HCT116 (cell line): Measurements from ENCODE around the gene MYO1A. TPM values are rescaled to one million over a fixed set of nuclear protein-coding genes. Genes with fewer than 3 reads are reported as not detected.

ENCODE experiments used
- ATAC-seq: fragments of 200-7000 bp; cut with Tn5 transposase; 2 replicates; pipeline ENCODE4 v1.9.1; 2020; ENCODE audit warnings: mild to moderate bottlenecking, moderate library complexity
- BruUV-seq: library from RNA; stranded (reverse); fragments of 400-500 nt; replicated peaks from 2 replicates; lab custom pipeline; 2021; lab: Mats Ljungman, UMichigan
- CTCF ChIA-PET: fragments of 300-600 bp; sonication (Branson Sonifier 250); formaldehyde crosslinking; loops from one replicate; lab custom pipeline; 2021; ENCODE audit warnings: antibody characterized with exemption; lab: Charles Lee
- POLR2A ChIA-PET: fragments of 300-600, 350-600 bp; sonication (Branson Sonifier 250); formaldehyde crosslinking; loops from one replicate; lab custom pipeline; 2021; ENCODE audit warnings: antibody characterized with exemption; lab: Charles Lee
- RAD21 ChIA-PET, 2 experiments: fragments of 300-600 bp; sonication (Branson Sonifier 250); formaldehyde crosslinking; loops; one replicate each; lab custom pipeline; 2023; ENCODE audit warnings: low total read pairs in 2 of 2; ENCODE audit not compliant: uncharacterized antibody in 2 of 2, unreplicated experiment in 2 of 2, low non-redundant PET in 1 of 2; lab: Charles Lee
- DNase-seq: peaks from one replicate; pipeline ENCODE4 v3.0.0-alpha.2; 2010; ENCODE audit warnings: low read depth, low spot score
- H2AFZ ChIP-seq: fragments of 200-600 bp; shearing (Covaris generic), sonication (generic); 2 replicates; pipeline ENCODE4 v1.6.1; 2017; ENCODE audit warnings: low read depth, mixed run types, mixed read lengths, antibody characterized with exemption, low read length; ENCODE audit not compliant: poor library complexity, severe bottlenecking
- H3K27ac ChIP-seq: 2 replicates; pipeline ENCODE4 v1.5.1; 2012; ENCODE audit warnings: low read depth, low read length
- H3K27me3 ChIP-seq: fragments of 200-600 bp; sonication (generic); 2 replicates; pipeline ENCODE4 v1.6.1; 2016; ENCODE audit warnings: mixed run types, low read length, mixed read lengths; ENCODE audit not compliant: insufficient read depth
- H3K36me3 ChIP-seq, 2 experiments: fragments of 200-500 bp in 1 of 2; fragments of 200-600 bp in 1 of 2; sonication (Bioruptor generic) in 1 of 2; sonication (generic) in 1 of 2; 2 replicates each; pipeline versions ENCODE4 v1.5.1 to v1.6.1; 2014 to 2016; ENCODE audit warnings: low read length in 2 of 2, inconsistent platforms in 1 of 2, mixed read lengths in 1 of 2, mixed run types in 1 of 2; ENCODE audit not compliant: insufficient read depth in 2 of 2, control insufficient read depth in 1 of 2
- H3K4me1 ChIP-seq, 2 experiments: fragments of 200-600 bp in 1 of 2; sonication (generic) in 1 of 2; 2 replicates each; pipeline versions ENCODE4 v1.5.1 to v1.6.1; 2012 to 2017; ENCODE audit warnings: low read length in 2 of 2, inconsistent platforms in 1 of 2, mild to moderate bottlenecking in 1 of 2, mixed read lengths in 1 of 2, mixed run types in 1 of 2, moderate library complexity in 1 of 2; ENCODE audit not compliant: insufficient read depth in 2 of 2, control insufficient read depth in 1 of 2
- H3K4me2 ChIP-seq: fragments of 200-600 bp; sonication (generic); 2 replicates; pipeline ENCODE4 v1.6.1; 2017; ENCODE audit warnings: mixed run types, low read length, mixed read lengths
- H3K4me3 ChIP-seq, 2 experiments: fragments of 200-600 bp in 1 of 2; sonication (generic) in 1 of 2; replicated peaks in 1 of 2; 2 replicates each; pipeline ENCODE4 v1.5.1; 2011 to 2016; ENCODE audit warnings: low read length in 2 of 2, control low read depth in 1 of 2, low read depth in 1 of 2, mild to moderate bottlenecking in 1 of 2, mixed read lengths in 1 of 2, mixed run types in 1 of 2
- H3K79me2 ChIP-seq: fragments of 200-600 bp; sonication (generic); 2 replicates; pipeline ENCODE4 v1.6.1; 2017; ENCODE audit warnings: mild to moderate bottlenecking, mixed run types, low read length, moderate library complexity, mixed read lengths; ENCODE audit not compliant: insufficient read depth
- H3K9ac ChIP-seq: fragments of 200-600 bp; sonication (generic); 2 replicates; pipeline ENCODE4 v1.6.1; 2016; ENCODE audit warnings: low read length, mixed read lengths
- H3K9me2 ChIP-seq: fragments of 200-600 bp; sonication (generic), shearing (Covaris generic); 2 replicates; pipeline ENCODE4 v1.6.1; 2017; ENCODE audit warnings: mixed run types, mild to moderate bottlenecking, moderate library complexity; ENCODE audit not compliant: insufficient read depth
- H3K9me3 ChIP-seq, 2 experiments: fragments of 200-500 bp in 1 of 2; fragments of 200-600 bp in 1 of 2; sonication (Bioruptor generic) in 1 of 2; sonication (generic) in 1 of 2; 2 replicates each; pipeline ENCODE4 v1.6.1; 2014 to 2017; ENCODE audit warnings: low read length in 2 of 2, mixed read lengths in 2 of 2, inconsistent platforms in 1 of 2, low read depth in 1 of 2, mild to moderate bottlenecking in 1 of 2, mixed run types in 1 of 2, moderate library complexity in 1 of 2; ENCODE audit not compliant: control insufficient read depth in 1 of 2, insufficient read depth in 1 of 2
- H4K20me1 ChIP-seq: fragments of 200-600 bp; sonication (generic), shearing (Covaris generic); 2 replicates; pipeline ENCODE4 v1.6.1; 2017; ENCODE audit warnings: mixed run types, mild to moderate bottlenecking, moderate library complexity; ENCODE audit not compliant: insufficient read depth
- EGR1 ChIP-seq: IDR thresholded peaks from 2 replicates; pipeline ENCODE4 v1.6.1; 2012; ENCODE audit warnings: low read depth
- ELF1 ChIP-seq: IDR thresholded peaks from 2 replicates; pipeline ENCODE4 v1.6.1; 2012; ENCODE audit warnings: low read depth, borderline replicate concordance
- FOSL1 ChIP-seq: IDR thresholded peaks from 2 replicates; pipeline ENCODE4 v1.6.1; 2012; ENCODE audit warnings: low read depth
- POLR2A ChIP-seq: IDR thresholded peaks from 2 replicates; pipeline ENCODE4 v1.7.0; 2011; ENCODE audit warnings: borderline replicate concordance; ENCODE audit not compliant: insufficient read depth, insufficient read length; ENCODE audit errors: extremely low read depth
- POLR2AphosphoS5 ChIP-seq: IDR thresholded peaks from 2 replicates; pipeline ENCODE4 v1.6.1; 2011; ENCODE audit warnings: mild to moderate bottlenecking, low read depth, low read length, moderate library complexity
- RAD21 ChIP-seq: IDR thresholded peaks from 2 replicates; pipeline ENCODE4 v1.6.1; 2012; ENCODE audit warnings: low read depth, mild to moderate bottlenecking
- SIN3A ChIP-seq: IDR thresholded peaks from 2 replicates; pipeline ENCODE4 v1.6.1; 2012; ENCODE audit warnings: low read depth
- SP1 ChIP-seq: IDR thresholded peaks from 2 replicates; pipeline ENCODE4 v1.6.1; 2012; ENCODE audit warnings: low read depth
- SRF ChIP-seq: IDR thresholded peaks from 2 replicates; pipeline ENCODE4 v1.6.1; 2012; ENCODE audit warnings: low read depth
- TCF7L2 ChIP-seq: IDR thresholded peaks from 2 replicates; pipeline ENCODE4 v1.7.0; 2011; ENCODE audit warnings: borderline replicate concordance, inconsistent platforms; ENCODE audit not compliant: insufficient read depth, insufficient read length; ENCODE audit errors: extremely low read depth
- YY1 ChIP-seq: IDR thresholded peaks from 2 replicates; pipeline ENCODE4 v1.6.1; 2011; ENCODE audit warnings: low read length, low read depth, moderate library complexity, mild to moderate bottlenecking; ENCODE audit not compliant: insufficient replicate concordance; ENCODE audit errors: extremely low read depth
- ZNF274 ChIP-seq: fragments of 200-500 bp; sonication (Bioruptor generic); IDR thresholded peaks from 2 replicates; pipeline ENCODE4 v1.6.1; 2014; ENCODE audit warnings: mild to moderate bottlenecking, low read depth, low read length, inconsistent platforms
- intact Hi-C: fragments of 100-400 bp; cut with micrococcal nuclease; formaldehyde crosslinking; loops from 2 replicates; pipeline ENCODE4 v1.10.0; 2022
- total RNA-seq: library from RNA; stranded (reverse); gene quantifications from one replicate; pipeline ENCODE4 v1.2.1, GENCODE V29; 2021; ENCODE audit not compliant: unreplicated experiment
- TF ChIP-seq, protein P1 (sequence below): IDR thresholded peaks from 2 replicates; pipeline ENCODE4 v1.6.1; 2012
- TF ChIP-seq, protein P2 (sequence below), 3 experiments: fragments of 200-600 bp in 1 of 3; sonication (generic) in 1 of 3; IDR thresholded peaks in 2 of 3; conservative IDR thresholded peaks in 1 of 3; 2 replicates each; pipeline ENCODE4 v1.5.1; 2012 to 2017; ENCODE audit warnings: low read depth in 2 of 3, low read length in 2 of 3, antibody characterized with exemption in 1 of 3, borderline replicate concordance in 1 of 3, control low read depth in 1 of 3, mild to moderate bottlenecking in 1 of 3, mixed read lengths in 1 of 3, mixed run types in 1 of 3, moderate library complexity in 1 of 3; ENCODE audit not compliant: insufficient read depth in 1 of 3

The MYO1A gene
- total RNA-seq, 1 experiment from 2014 or later, result 0.76 TPM

DNA sequence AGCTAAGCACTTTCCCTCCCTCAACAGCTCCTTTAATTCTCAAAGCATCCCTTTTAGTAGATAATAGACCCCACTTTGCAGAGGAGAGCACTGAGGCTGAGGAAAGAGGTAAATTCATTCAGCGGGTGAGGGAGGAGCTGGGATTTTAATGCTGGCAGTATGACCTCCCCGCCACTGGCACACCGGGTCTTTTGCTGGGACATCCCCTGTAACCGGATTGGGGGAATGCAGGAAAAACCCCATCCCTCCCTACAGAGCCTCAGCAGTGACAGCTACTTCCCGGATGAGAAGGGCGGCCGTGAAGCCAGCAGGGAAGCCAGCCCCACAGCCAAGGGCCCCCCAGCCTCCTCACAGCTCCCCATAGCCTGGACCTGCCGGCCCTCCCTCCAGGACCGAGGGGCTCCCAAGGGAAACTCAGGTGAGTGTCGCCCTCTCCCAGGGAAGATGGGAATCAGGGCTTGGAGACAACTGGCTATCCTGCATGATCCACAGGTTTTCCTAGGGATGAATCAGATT is 55.6 kb downstream of the MYO1A start:
- DNase-seq, result no peak
- TF ChIP-seq SP1 (no peak), RAD21 (no peak), YY1 (no peak), ZNF274 (no peak), TCF7L2 (no peak), POLR2AphosphoS5 (no peak), FOSL1 (no peak), SIN3A (no peak), EGR1 (no peak), POLR2A (no peak), SRF (no peak), ELF1 (no peak)
- TF ChIP-seq, protein P1, sequence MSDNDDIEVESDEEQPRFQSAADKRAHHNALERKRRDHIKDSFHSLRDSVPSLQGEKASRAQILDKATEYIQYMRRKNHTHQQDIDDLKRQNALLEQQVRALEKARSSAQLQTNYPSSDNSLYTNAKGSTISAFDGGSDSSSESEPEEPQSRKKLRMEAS, result no peak
- TF ChIP-seq, protein P2, sequence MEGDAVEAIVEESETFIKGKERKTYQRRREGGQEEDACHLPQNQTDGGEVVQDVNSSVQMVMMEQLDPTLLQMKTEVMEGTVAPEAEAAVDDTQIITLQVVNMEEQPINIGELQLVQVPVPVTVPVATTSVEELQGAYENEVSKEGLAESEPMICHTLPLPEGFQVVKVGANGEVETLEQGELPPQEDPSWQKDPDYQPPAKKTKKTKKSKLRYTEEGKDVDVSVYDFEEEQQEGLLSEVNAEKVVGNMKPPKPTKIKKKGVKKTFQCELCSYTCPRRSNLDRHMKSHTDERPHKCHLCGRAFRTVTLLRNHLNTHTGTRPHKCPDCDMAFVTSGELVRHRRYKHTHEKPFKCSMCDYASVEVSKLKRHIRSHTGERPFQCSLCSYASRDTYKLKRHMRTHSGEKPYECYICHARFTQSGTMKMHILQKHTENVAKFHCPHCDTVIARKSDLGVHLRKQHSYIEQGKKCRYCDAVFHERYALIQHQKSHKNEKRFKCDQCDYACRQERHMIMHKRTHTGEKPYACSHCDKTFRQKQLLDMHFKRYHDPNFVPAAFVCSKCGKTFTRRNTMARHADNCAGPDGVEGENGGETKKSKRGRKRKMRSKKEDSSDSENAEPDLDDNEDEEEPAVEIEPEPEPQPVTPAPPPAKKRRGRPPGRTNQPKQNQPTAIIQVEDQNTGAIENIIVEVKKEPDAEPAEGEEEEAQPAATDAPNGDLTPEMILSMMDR (IDR thresholded peaks at IDR 0.05 in 2 of 3, conservative IDR thresholded peaks at IDR 0.05 in 1 of 3; ENCODE audit: borderline replicate concordance in 1 of 3, insufficient read depth in 1 of 3, low read depth in 2 of 3, low read length in 2 of 3), result no peak
- TF ChIP-seq, all 23 proteins: peak for 0
- no peak overlapping the region for H3K4me3 ChIP-seq
- ATAC-seq, result no peak
- H3K9ac ChIP-seq, result no peak overlapping the region
- CTCF ChIA-PET, result interaction anchor here (1.1 kb wide), 2 partner anchors 14 to 154 kb away, joined by 3 read pairs; no protein-coding TSS in a partner anchor
- no peak overlapping the region for H2AFZ ChIP-seq
- RAD21 ChIA-PET, result no interaction called here
- POLR2A ChIA-PET, result no interaction called here
- H3K79me2 ChIP-seq, result no peaks in the 10 kb centered on the region; the same call in 1 of the 2 replicates
- no peaks in the 10 kb centered on the region for H3K27me3 ChIP-seq
- H3K4me2 ChIP-seq, result no peak overlapping the region
- BruUV-seq, result no TSS peak
- no peaks in the 10 kb centered on the region for H3K9me2 ChIP-seq
- no peaks in the 10 kb centered on the region for H3K9me3 ChIP-seq
- no peaks in the 10 kb centered on the region for H4K20me1 ChIP-seq
- no peak overlapping the region for H3K27ac ChIP-seq
- H3K36me3 ChIP-seq, result peaks cover 0 to 5% of the 10 kb centered on the region in 2 experiments; a peak in 1 of 4 replicates
- intact Hi-C loops, result no loop called here
- 0 out of 4 replicates have a peak, but pooled peaks cover 3 to 4% of the 10 kb centered on the region in 2 experiments for H3K4me1 ChIP-seq
